Measurements from ENCODE around the gene ALK.

The ALK gene

DNA sequence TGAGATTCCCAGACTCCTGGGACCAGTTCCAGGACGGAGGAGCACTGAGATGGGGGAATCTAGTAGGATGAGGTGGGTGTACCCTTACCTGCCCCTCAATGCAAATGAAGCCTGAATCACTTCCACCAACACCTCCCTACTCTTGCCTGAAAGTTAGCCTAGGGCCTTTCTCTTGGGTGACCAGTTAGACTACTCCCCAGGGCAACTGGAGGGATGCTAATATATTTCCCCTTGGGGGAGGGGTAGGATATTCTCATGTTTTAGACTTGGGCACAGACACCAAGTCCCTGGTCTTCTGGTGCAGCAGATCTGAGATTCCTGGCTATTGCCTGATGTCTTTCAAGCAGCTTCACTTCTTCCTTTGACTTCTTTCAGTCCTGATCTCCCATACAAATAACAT lies 334.5 kb downstream of the ALK start:
- DNase-seq (ENCODE audit: low read depth): no peak
- H3K4me3 ChIP-seq (ENCODE audit: low read depth, low read length): no peak overlapping the region
- TF ChIP-seq, protein P1, sequence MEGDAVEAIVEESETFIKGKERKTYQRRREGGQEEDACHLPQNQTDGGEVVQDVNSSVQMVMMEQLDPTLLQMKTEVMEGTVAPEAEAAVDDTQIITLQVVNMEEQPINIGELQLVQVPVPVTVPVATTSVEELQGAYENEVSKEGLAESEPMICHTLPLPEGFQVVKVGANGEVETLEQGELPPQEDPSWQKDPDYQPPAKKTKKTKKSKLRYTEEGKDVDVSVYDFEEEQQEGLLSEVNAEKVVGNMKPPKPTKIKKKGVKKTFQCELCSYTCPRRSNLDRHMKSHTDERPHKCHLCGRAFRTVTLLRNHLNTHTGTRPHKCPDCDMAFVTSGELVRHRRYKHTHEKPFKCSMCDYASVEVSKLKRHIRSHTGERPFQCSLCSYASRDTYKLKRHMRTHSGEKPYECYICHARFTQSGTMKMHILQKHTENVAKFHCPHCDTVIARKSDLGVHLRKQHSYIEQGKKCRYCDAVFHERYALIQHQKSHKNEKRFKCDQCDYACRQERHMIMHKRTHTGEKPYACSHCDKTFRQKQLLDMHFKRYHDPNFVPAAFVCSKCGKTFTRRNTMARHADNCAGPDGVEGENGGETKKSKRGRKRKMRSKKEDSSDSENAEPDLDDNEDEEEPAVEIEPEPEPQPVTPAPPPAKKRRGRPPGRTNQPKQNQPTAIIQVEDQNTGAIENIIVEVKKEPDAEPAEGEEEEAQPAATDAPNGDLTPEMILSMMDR (IDR thresholded peaks at IDR 0.05; ENCODE audit: insufficient read depth, low read depth, low read length, missing control alignments): no peak

DNA sequence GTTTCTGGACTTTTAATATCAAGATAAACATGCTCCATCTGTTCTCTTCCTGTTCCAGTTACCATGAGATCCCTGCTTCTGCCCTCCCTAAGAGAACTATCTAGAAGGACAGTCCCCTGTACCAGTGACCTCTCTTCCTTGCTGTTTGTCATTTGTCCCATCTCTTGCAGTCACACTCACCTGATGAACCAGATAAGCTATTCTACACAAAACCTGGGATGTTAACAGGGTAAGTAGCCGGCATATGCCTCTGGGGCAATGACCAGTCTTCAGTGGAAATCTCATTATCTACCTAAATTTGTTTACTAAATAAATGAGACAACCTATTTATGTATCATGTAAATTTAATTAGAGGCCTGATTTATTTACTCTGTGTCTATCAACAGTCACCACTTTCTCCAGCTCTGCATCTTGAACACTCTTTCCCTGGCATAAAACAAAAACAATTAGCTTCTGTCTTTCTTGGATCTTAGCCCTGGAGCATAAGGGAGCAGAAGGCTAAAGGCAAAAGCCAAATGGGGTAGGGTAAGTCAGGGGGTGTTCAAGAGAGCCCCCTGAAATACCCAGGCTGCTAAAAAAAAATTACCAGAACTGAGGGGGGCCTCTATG lies 337.7 kb downstream of the ALK start:
- DNase-seq (ENCODE audit: low read depth): no peak
- TF ChIP-seq, protein P1 (IDR thresholded peaks at IDR 0.05; ENCODE audit: insufficient read depth, low read depth, low read length, missing control alignments): no peak
- H3K4me3 ChIP-seq (ENCODE audit: low read depth, low read length): no peak overlapping the region

DNA sequence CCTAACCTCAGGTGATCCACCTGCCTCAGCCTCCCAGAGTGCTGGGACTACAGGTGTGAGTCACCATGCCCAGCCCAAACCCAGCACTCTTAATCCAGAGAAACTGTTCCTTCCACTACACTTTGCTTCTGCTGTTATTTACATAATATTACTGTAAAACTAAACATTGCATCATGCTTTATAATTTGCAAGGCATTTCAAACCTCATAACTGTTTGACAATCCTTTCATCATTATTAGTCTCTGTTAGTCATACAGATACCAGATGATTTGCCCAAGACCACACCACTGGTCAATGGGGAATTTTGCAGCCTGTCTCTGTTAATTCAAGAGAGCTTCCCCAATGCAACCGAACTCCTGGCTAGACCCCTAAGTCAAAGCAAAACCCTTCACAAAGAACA lies 338.3 kb downstream of the ALK start:
- no peak overlapping the region for H3K4me3 ChIP-seq (ENCODE audit: low read depth, low read length)
- DNase-seq (ENCODE audit: low read depth): peak; percentile 41
- TF ChIP-seq, protein P1 (IDR thresholded peaks at IDR 0.05; ENCODE audit: insufficient read depth, low read depth, low read length, missing control alignments): no peak

DNA sequence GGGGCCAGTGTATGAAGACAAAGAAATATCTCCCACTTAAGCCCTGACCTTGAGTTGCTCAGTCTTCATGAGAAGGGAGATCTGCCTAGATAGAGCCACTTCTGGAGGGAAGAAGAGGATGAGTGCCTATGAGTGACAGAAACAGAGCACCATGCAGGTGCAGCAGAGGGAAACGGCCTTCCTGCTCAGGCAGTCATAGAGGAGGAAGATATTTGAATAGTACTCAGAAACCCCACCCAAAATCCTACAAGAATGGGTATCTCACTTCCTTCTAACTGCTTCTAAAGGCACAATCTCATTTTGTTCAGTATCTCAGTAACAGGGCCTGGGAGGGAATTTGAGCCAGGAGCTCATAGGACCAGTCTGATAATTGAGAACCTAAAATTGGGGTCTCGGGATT lies 339.3 kb downstream of the ALK start:
- DNase-seq (ENCODE audit: low read depth): peak; percentile 7
- TF ChIP-seq, protein P1 (IDR thresholded peaks at IDR 0.05; ENCODE audit: insufficient read depth, low read depth, low read length, missing control alignments): no peak
- no peak overlapping the region for H3K4me3 ChIP-seq (ENCODE audit: low read depth, low read length)

DNA sequence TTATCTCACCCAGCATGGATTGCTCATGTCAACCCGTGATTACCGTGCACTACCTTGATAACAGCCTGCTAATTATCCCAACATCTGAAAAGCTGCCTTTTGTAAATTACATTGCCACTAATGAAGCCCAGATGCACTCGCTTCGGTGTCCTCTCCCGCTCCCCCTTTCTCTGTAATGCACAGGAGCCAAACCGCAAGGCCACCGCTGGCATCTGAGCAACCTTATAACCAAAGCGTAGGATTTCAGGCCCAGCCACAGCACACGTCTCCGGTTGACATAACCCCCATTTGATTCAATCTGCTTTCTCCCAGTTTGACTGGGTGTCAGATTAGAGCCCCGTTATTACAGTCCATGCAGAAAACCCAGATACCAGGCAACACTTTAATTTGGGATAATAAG lies 341.2 kb downstream of the ALK start:
- no peak for DNase-seq (ENCODE audit: low read depth)
- TF ChIP-seq, protein P1 (IDR thresholded peaks at IDR 0.05; ENCODE audit: insufficient read depth, low read depth, low read length, missing control alignments): no peak
- no peak overlapping the region for H3K4me3 ChIP-seq (ENCODE audit: low read depth, low read length)

DNA sequence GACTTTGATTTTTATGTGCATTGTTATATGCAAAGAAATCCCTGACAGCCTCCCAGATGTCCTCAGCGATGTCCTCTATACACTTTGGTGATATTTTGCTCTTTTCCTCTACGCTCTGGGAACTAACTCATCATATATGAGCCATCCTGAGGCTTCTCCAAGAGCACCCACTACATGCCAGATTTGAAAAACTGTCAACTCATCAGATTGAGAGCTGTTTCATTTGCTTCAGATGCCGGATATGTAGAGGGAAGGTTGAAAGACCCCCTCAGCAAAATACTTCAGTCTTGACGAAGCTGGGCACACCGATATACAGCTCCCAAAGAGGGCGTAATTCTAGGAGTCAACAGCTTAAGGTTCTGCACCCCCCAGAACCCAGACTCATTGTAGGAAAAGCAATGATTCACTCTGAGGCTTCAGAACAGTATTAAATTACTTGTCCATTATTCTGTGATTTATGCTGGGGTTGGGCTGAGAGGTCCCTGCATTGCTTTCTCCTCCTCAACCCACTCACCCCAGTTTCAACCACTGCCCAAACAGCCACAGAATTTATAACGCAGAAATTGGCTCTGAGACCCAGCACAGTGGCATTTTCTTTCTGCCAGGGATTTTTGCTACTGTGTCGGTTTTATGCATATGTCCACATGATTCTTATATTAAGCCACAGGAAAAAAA lies 341.8 kb downstream of the ALK start:
- no peak for DNase-seq (ENCODE audit: low read depth)
- H3K4me3 ChIP-seq (ENCODE audit: low read depth, low read length): no peak overlapping the region
- TF ChIP-seq, protein P1 (IDR thresholded peaks at IDR 0.05; ENCODE audit: insufficient read depth, low read depth, low read length, missing control alignments): no peak

All from GM12865 (cell line).